Spleen (tissue), 7 donors: ENCODE measurements around the gene ZFX.

Experiments
- CTCF ChIP-seq, 11 experiments: fragments of 200-600 bp in 7 of 11; fragments of 450-650 bp in 4 of 11; sonication (generic) in 4 of 11; IDR thresholded peaks in 8 of 11; conservative IDR thresholded peaks in 3 of 11; 1 replicate in 7 of 11; 2 replicates in 4 of 11; pipeline versions ENCODE4 v1.4.0 to v1.8.0; 2016 to 2021; ENCODE audit warnings: antibody characterized with exemption in 11 of 11, inconsistent platforms in 4 of 11, mild to moderate bottlenecking in 1 of 11
- POLR2A ChIP-seq, 3 donors: fragments of 450-650 bp; IDR thresholded peaks; one replicate each; pipeline ENCODE4 v1.5.1; 2017; ENCODE audit warnings: antibody characterized with exemption in 3 of 3, mild to moderate bottlenecking in 1 of 3
- POLR2AphosphoS5 ChIP-seq, 3 donors: sonication (generic); formaldehyde crosslinking; IDR thresholded peaks; one replicate each; pipeline ENCODE4 v1.5.1; 2017; ENCODE audit warnings: antibody characterized with exemption in 3 of 3
- donor health status: DM: no; HTN: no; CAD: no; lungs with moderate emphysema.
- donor health status: DM: no; HTN: no; CAD: no.
- donor health status: DM: no; HTN: no; CAD: no.

- no peak for TF ChIP-seq CTCF (IDR thresholded peaks at IDR 0.05 in 8 of 11, conservative IDR thresholded peaks at IDR 0.05 in 3 of 11)
- TF ChIP-seq POLR2A (IDR thresholded peaks at IDR 0.05) = no peak
- TF ChIP-seq POLR2AphosphoS5 (IDR thresholded peaks at IDR 0.05) = no peak
Measured at GRCh38 chrX:24216037-24216436, 66.5 kb downstream of the ZFX start.
